ENCODE results near the gene LILRB2. TPM values are rescaled to one million over a fixed set of nuclear protein-coding genes. Genes with fewer than 3 reads are reported as not detected.
A peak's percentile ranks its signal among the peaks of the same experiment; 100 is the strongest.
"Not testable (repeated sequence)": the region's sequence is repeated elsewhere in the genome, so short reads cannot be mapped to it uniquely, and the experiment has no call there.

LILRB2 gene
- total RNA-seq (2013), result 196 TPM
- polyA plus RNA-seq (100 to 1,000 TPM; 111 to 574 (median 172) TPM), polyA minus RNA-seq (187 and 266 TPM in 2 replicates), total RNA-seq (45.2 to 411 (median 176) reads per million in 11 experiments)

DNA sequence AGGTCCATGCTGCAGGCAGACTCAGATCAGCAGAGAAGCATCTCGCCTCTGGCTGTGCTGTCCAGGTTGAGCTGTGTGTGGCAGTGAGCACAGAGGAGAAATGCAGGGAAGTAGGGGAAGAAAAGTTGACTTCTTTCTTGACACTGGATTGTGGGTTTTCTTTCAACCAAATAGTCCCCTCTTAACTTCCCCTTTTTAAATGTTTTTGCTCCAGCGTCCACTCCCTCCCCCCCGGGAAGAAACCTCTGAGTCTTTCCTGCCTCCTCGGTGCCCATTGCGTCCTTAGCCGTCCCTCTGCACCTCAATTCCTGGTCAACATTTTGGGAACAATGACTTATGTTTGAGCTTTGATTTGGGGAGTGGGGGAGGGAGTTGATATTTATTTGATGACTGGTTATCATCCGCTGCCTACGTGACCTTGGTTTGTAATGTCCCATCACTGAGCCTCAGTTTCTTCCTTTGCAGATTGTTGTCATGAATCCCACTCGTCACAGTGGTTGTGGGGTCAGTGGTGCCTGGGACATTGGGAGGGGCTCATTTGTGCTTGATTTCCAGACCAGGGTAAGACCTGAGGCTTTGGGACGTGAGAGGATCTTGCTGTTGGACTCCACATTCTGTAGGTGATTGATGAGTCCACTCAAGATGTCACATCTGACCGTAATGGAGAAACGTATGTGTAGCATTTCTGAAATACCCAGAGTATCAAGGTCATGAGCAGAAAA lies at the start of gene LILRB2:
Gene LILRB2 (minus strand): TSS at position 104 of the 722 bp plus-strand sequence. CDS start 614 bp downstream, outside the sequence.
- Histone ChIP-seq H3K79me2 (ENCODE audit: insufficient read depth, low read length) (peaks cover 42% of the 10 kb centered on the region), H3K36me3 (replicated peaks in 1 of 2; ENCODE audit: control insufficient read depth in 1 of 2, insufficient read depth in 2 of 2, low read length in 2 of 2) (peaks cover 35 to 39% of the 10 kb centered on the region in 2 donors), H3K4me2 (replicated peaks; ENCODE audit: extremely low read depth, low read length, poor library complexity, severe bottlenecking) (peak within 1 kb of the TSS; percentile 86), H4K20me1 (ENCODE audit: insufficient read depth, low read length) (peaks cover 39% of the 10 kb centered on the region), H3K9ac (ENCODE audit: insufficient read depth, low read length, poor library complexity, severe bottlenecking) (peak within 1 kb of the TSS; percentile 78), H3K4me3 (replicated peaks in 1 of 3; ENCODE audit: low read depth in 2 of 3, low read length in 3 of 3) (peak within 1 kb of the TSS; percentile 57 to 90 (median 72)), H2AFZ (ENCODE audit: insufficient read depth, low read depth, low read length, poor library complexity, severe bottlenecking) (peak within 1 kb of the TSS; percentile 37), H3K27me3 (ENCODE audit: control insufficient read depth in 2 of 2, insufficient read depth in 2 of 2, low read length in 2 of 2) (no peaks in the 10 kb centered on the region), H3K9me3 (replicated peaks in 1 of 2; ENCODE audit: control insufficient read depth in 1 of 2, insufficient read depth in 1 of 2, low read length in 2 of 2) (no peaks in the 10 kb centered on the region), H3K27ac (ENCODE audit: low read depth in 1 of 2, low read length in 2 of 2) (peak within 1 kb of the TSS; percentile 79 to 94), H3K4me1 (ENCODE audit: control insufficient read depth in 1 of 2, insufficient read depth in 2 of 2, low read length in 2 of 2) (peaks cover 79 to 91% of the 10 kb centered on the region in 2 donors)
- intact Hi-C loops (cut with micrococcal nuclease), result loop anchor here (2.0 to 10.0 kb wide), 3 partner anchors 14 to 54 kb away; partner anchors contain the start of gene LILRA4 (in 1 of the 2)
- Mint-ChIP-seq H3K36me3 (peaks cover 37 to 42% of the 10 kb centered on the region in 2 donors), H3K27me3 (ENCODE audit: low read depth in 3 of 3) (peaks cover 0 to 2% (median 1%) of the 10 kb centered on the region in 3 donors), H3K27ac (peak within 1 kb of the TSS; percentile 95 to 100 (median 99)), H3K4me3 (peak within 1 kb of the TSS; percentile 99), H3K4me1 (peaks cover 89% of the 10 kb centered on the region), H3K9me3 (peaks cover 0 to 3% (median 0%) of the 10 kb centered on the region in 7 donors)
- peak; percentile 51 to 79 (median 73) for DNase-seq
- TF ChIP-seq CTCF (IDR thresholded peaks at IDR 0.05), result no peak
- WGBS (ENCODE audit: insufficient coverage), result 67% methylated on average over 6 of the region's 12 CpGs

DNA sequence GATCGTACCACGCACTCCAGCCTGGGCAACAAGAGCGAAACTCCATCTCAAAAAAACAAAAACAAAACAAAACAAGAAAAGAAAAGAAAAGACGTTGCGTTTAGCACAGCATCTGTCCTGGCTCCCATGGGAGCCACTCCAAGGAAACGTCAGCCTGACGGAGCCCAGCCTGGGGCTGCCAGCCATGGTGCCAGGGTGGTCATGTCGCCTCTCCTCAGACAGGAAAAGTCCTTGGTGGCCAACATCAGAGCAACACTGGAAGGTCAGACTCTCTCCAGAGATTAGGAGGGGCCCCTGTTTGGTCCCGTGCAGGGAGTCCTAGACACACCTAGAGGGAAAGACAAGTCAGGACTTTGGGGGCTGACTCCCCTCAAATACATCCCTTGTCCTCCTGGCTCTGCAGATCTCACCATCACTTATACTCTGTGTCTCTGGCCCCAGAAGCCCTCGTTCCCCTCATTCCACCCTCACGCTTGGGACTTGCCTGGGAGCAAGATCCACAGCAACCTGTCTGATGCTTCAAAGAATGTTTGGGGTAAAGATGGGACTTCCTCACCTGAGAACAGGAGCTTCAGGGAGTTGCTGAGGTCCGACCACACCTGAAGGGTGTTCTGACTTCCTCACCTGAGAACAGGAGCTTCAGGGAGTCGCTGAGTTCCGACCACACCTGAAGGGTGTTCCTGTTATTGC lies 48.7 kb upstream of the LILRB2 start:
- Histone ChIP-seq H3K79me2 (ENCODE audit: insufficient read depth, low read length) (no peaks in the 10 kb centered on the region), H3K4me1 (ENCODE audit: control insufficient read depth in 1 of 2, insufficient read depth in 2 of 2, low read length in 2 of 2) (peaks cover 17 to 27% of the 10 kb centered on the region in 2 donors)
- TF ChIP-seq CTCF (IDR thresholded peaks at IDR 0.05), result no peak

DNA sequence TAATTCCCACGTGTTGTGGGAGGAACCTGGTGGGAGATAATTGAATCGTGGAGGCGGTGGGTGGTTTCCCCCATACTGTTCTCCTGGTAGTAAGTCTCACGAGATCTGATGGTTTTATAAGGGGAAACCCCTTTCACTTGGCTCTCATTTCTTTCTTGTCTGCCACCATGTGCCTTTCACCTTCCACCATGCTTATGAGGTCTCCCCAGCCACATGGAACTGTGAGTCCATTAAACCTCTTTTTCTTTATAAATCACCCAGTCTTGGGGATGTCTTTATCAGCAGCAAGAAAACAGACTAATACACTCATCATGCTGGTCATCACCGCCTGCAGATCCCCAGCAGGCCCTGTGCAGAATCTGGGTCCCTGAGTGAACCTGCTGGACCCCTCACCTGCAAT lies 47.9 kb upstream of the LILRB2 start:
- H4K20me1 ChIP-seq (ENCODE audit: insufficient read depth, low read length); H3K9me3 ChIP-seq (replicated peaks in 1 of 2; ENCODE audit: control insufficient read depth in 1 of 2, insufficient read depth in 1 of 2, low read length in 2 of 2); H2AFZ ChIP-seq (ENCODE audit: insufficient read depth, low read depth, low read length, poor library complexity, severe bottlenecking); H3K27me3 Mint-ChIP-seq (ENCODE audit: low read depth in 3 of 3); H3K9ac ChIP-seq (ENCODE audit: insufficient read depth, low read length, poor library complexity, severe bottlenecking); H3K27ac ChIP-seq (ENCODE audit: low read depth in 1 of 2, low read length in 2 of 2); H3K36me3 ChIP-seq (replicated peaks in 1 of 2; ENCODE audit: control insufficient read depth in 1 of 2, insufficient read depth in 2 of 2, low read length in 2 of 2); H3K4me3 Mint-ChIP-seq; H3K4me2 ChIP-seq (replicated peaks; ENCODE audit: extremely low read depth, low read length, poor library complexity, severe bottlenecking); H3K36me3 Mint-ChIP-seq; DNase-seq; H3K9me3 Mint-ChIP-seq; H3K4me3 ChIP-seq (replicated peaks in 1 of 3; ENCODE audit: low read depth in 2 of 3, low read length in 3 of 3); H3K79me2 ChIP-seq (ENCODE audit: insufficient read depth, low read length); H3K27me3 ChIP-seq (ENCODE audit: control insufficient read depth in 2 of 2, insufficient read depth in 2 of 2, low read length in 2 of 2): not testable (repeated sequence)
- WGBS (ENCODE audit: insufficient coverage), result 89% methylated on average over 1 of the region's 5 CpGs
- H3K4me1 ChIP-seq (ENCODE audit: control insufficient read depth in 1 of 2, insufficient read depth in 2 of 2, low read length in 2 of 2), result peaks cover 17 to 27% of the 10 kb centered on the region in 2 donors
- intact Hi-C loops (cut with micrococcal nuclease), result loop anchor here (5.0 to 10.0 kb wide), 2 partner anchors 66 to 156 kb away; partner anchors contain the start of gene TMC4 (in 1 of the 2)
- Mint-ChIP-seq H3K4me1 (peaks cover 26% of the 10 kb centered on the region), H3K27ac (peak overlapping the region in 1 of 7 donors; percentile 50)

More for the DNA sequence above, 48.7 kb upstream of the LILRB2 start:
- Mint-ChIP-seq H3K9me3 (no peaks in the 10 kb centered on the region), H3K27ac (no peak overlapping the region), H3K4me1 (peaks cover 26% of the 10 kb centered on the region), H3K27me3 (ENCODE audit: low read depth in 3 of 3) (peaks cover 0 to 5% (median 1%) of the 10 kb centered on the region in 3 donors), H3K36me3 (no peaks in the 10 kb centered on the region), H3K4me3 (no peak overlapping the region)
- Histone ChIP-seq H3K9ac (ENCODE audit: insufficient read depth, low read length, poor library complexity, severe bottlenecking) (no peak overlapping the region), H3K4me2 (replicated peaks; ENCODE audit: extremely low read depth, low read length, poor library complexity, severe bottlenecking) (no peak overlapping the region), H3K4me3 (replicated peaks in 1 of 3; ENCODE audit: low read depth in 2 of 3, low read length in 3 of 3) (no peak overlapping the region), H3K9me3 (replicated peaks in 1 of 2; ENCODE audit: control insufficient read depth in 1 of 2, insufficient read depth in 1 of 2, low read length in 2 of 2) (no peaks in the 10 kb centered on the region), H3K27me3 (ENCODE audit: control insufficient read depth in 2 of 2, insufficient read depth in 2 of 2, low read length in 2 of 2) (no peaks in the 10 kb centered on the region), H3K27ac (ENCODE audit: low read depth in 1 of 2, low read length in 2 of 2) (no peak overlapping the region), H3K36me3 (replicated peaks in 1 of 2; ENCODE audit: control insufficient read depth in 1 of 2, insufficient read depth in 2 of 2, low read length in 2 of 2) (no peaks in the 10 kb centered on the region), H2AFZ (ENCODE audit: insufficient read depth, low read depth, low read length, poor library complexity, severe bottlenecking) (no peak overlapping the region), H4K20me1 (ENCODE audit: insufficient read depth, low read length) (no peaks in the 10 kb centered on the region)
- intact Hi-C loops (cut with micrococcal nuclease), result loop anchor here (5.0 to 10.0 kb wide), 3 partner anchors 45 to 157 kb away; partner anchors contain the start of genes LILRB2 (in 1 of the 2) and TMC4 (in 1 of the 2)
- no peak for DNase-seq
- 96% methylated on average over 5 of the region's 14 CpGs for WGBS (ENCODE audit: insufficient coverage)
